ENCODE data around the gene PI4KB.
A peak's percentile ranks its signal among the peaks of the same experiment; 100 is the strongest.

The PI4KB gene

GRCh38 chr1:151346082-151346768 lies 19.0 kb upstream of the PI4KB start:
- no peak for DNase-seq

DNA sequence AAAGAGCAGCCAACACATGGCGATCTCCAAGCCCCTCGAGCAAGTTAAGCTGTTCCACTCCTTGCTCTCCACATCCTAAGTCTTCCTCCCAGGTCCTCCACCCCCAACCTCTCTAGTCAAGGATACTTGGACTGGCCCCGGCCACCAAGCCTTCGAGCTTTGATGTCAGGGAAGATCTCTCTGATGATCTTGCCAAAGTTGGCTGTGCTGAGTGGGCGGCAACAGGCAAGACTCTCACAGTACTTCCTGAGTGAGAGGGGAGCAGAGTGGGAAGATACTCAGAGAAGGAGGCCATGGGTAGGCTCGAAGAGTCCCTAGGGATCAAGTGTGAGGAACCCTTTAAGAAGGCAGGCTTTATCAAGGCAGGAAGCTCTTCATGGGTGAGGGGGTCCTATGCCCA lies 17.1 kb upstream of the PI4KB start:
- DNase-seq = no peak

DNA sequence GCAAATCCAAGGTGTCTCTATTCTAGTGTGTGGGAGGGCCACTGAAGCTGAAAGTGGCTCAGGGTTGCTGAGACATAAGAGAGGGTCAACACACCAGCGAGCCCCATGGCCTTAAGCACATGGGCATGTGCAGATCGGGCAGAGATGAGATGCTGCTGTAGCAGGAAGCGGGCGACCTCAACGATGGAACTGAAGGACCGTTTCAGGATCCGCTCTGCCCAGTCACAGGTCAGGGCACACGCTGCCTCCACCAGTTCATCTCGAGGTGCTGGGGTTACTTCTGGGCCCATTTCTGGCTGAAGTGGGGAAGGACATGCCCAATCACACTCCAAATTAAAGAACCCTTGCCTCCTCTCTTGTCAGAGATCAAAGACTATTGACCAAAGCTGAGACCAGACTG lies 16.4 kb upstream of the PI4KB start:
- no peak for DNase-seq

DNA sequence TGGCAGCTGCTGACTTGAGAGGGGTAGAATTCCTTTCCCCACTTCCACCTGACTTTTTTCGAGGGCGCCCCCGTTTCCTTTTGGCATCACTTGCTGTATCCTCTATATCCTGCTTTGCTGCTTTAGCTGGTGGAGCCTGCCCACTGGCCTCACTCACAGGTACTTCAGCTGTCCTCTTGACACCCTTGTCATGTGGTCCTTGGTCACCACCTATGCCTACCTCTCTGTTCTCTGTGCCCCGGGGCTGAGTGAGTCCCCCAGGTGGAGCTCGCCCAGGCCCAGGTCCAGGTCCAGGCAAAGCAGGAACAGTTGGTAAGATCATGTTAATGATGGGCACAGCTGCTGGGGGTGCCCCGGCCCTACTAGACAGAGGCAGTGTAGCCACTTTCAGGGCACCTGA lies 15.4 kb upstream of the PI4KB start:
- DNase-seq = no peak

- no peak for DNase-seq
These were observed 14.8 kb upstream of the PI4KB start for GRCh38 chr1:151342021-151342420.

GRCh38 chr1:151340870-151341754 lies 13.9 kb upstream of the PI4KB start:
- peak; percentile 84 for DNase-seq

- no peak for DNase-seq
These were observed 9.3 kb upstream of the PI4KB start for GRCh38 chr1:151336556-151336955.

DNA sequence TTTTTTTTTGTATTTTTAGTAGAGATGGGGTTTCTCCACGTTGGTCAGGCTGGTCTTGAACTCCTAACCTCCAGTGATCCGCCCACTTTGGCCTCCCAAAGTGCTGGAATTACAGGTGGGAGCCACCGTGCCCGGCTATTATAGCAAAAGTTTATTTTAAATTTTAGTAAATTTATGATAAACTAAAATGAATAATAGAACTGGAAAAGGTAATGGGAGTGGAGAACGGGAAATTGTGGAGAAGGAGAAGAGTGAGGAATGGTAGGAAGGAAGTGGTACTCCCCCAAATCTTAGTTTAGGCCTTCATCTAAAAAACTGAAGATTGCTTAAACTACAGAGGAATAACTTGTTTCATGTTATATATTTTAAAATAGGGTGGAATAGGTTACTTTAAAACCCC lies 7.6 kb upstream of the PI4KB start:
- no peak for DNase-seq

DNA sequence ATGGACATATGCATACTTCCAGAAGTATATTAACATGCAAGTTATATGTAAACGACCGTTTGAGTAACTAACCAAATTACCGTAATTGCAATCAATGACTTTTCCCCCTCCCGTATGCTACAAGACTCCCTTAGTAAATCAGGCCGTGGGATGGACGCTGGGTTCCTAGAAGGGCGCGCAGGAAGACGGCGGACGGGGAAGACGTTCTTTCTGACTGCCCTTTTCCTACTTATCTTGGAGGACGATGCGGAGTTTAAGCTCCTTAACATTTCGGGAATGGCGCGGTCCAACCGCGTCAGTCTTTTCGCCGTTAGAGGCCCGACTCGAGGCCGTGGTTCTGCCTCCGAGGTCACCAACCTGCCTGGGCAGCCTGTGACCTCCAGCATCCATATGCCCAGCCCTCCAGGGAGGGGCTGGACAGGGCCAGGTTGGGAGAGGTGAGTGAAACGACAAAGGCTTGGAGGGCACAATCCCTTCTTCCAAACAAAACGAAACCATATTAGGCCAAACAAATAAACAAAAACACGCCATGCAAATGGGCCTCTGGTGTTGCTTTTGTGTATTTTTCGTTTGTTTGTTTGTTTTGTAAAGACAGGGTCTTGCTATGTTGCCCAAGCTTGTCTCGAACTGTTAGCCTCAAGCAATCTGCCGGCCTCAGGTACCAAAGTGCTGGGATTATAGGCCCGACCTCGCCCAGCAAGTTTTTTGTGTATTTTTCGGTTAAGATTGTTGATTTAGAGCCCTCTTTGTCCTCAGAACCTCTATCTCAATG lies 873 bp upstream of the PI4KB start:
- no peak for DNase-seq

DNA sequence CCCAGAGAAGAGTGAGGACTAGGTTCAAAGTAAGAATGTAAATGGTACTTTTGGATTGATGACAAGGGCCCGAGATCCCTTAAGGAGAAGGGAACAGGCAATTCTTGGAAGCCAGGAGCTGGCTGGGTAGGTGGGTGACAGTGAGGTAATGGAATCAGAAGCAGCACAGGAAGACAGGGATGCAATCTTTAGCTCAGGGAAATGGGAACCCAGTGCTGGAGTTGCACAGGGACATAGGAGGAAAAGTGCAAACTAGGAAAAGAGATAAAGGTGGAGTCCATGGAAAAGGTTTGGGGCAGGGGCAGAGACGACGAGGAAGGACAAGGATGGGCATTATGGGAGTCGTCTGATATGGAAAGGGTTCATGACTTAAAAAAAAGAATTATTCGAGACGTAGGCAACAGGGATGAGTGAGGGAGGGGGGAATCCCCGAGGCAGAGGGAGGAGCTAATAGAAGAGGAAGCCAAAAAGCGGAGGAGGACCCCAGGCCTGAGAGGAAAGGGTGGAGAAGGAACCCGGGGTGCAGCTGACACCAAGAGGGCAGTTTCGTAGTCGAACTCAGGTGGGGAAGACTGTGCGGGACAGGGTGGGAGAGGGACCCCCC lies 495 bp downstream of the PI4KB start:
- peak; percentile 28 for DNase-seq

- DNase-seq = no peak
These were observed 1.4 kb downstream of the PI4KB start for GRCh38 chr1:151325646-151326429.

- DNase-seq = no peak
These were observed 2.0 kb downstream of the PI4KB start for GRCh38 chr1:151325231-151325630.

GRCh38 chr1:151324390-151324930 lies 2.8 kb downstream of the PI4KB start:
- no peak for DNase-seq

DNA sequence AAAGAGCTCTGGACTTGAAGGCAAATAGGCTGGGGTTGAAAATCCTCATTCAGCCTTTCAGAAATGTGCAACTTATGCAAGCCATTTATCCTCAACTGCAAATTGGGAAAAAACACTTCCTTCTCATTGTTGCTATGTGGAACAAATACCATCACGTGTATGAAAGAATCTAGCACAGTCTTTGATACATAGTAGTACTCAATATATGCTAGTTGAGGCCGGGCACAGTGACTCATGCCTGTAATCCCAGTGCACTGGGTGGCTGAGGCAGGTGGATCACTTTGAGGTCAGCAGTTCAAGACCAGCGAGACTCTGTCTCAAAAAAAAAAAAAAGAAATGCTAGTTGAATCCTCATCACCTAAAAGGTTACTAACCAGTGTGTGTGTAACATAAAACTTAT lies 8.2 kb downstream of the PI4KB start:
- DNase-seq = no peak

DNA sequence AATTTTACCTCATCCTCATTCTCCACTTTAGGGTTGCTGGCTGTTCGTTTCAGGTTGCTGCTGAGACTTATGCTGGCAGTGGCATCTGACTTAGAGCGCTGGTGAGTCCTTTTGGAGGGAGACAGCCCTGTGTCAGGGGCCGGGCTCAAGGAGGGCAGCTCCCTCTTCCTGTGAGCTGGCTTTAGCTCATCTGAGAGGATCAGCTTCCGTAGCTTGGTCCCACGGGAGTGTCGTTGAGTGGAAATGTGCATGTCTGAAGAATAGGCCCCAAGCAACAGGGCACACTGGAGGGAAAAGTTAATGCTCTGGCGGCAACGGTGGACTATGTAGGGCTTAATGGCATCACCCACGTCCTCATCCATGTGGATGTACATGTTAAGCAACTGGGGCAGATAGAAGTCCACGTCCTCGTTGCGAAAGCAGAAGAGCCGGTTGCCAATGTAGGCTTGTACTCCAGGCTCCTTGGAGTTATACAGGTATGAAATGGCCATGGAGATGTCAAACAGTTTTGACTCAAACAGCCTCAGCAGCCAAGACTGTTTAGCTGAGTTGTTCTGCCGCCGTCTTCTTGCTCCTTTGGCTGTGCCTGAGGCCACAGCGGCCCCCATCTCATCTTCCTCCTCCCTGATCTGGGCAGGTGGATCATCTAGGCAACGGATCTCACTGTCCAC lies 11.5 kb downstream of the PI4KB start:
- DNase-seq = no peak

GRCh38 chr1:151314137-151314875 lies 12.9 kb downstream of the PI4KB start:
- DNase-seq = no peak

- no peak for DNase-seq
These were observed 13.7 kb downstream of the PI4KB start for GRCh38 chr1:151313501-151313900.

GRCh38 chr1:151312826-151313225 lies 14.4 kb downstream of the PI4KB start:
- no peak for DNase-seq

GRCh38 chr1:151312411-151312810 lies 14.8 kb downstream of the PI4KB start:
- DNase-seq = no peak

GRCh38 chr1:151311589-151312331 lies 15.5 kb downstream of the PI4KB start:
- no peak for DNase-seq

Data from NCI-H1105 treated with DMSO at 0.1 percent for 48 hours (cell line).